ENCODE data around the gene ERCC6L2. TPM values are rescaled to one million over a fixed set of nuclear protein-coding genes. Genes with fewer than 3 reads are reported as not detected.
A peak's percentile ranks its signal among the peaks of the same experiment; 100 is the strongest.

Gene ERCC6L2
- total and polyA plus RNA-seq, 2 donors (not counting 3 experiments of a cell fraction or from before 2014, with no cell fraction given): 4.7 to 31.8 TPM

DNA sequence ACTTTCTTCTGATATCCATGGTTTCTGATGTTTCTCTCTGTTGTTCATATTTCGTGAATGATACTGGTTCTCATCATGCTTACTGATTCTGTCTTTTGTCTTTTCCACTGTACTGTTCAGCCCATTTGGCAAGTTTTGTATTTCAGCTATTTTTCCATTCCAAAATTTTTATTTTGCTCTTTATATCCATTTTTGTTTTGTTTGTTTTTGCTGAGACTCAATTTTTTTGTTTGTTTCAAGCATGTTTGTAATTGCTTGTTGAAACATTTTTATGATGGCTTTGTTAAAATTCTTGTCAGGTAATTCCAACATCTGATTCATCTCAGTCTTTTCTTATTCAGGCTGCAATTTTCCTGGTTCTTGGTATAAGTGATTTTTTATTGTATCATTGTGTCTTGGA is 64.0 kb downstream of the ERCC6L2 start:
- BruUV-seq (replicated peaks): no TSS peak
- DNase-seq (ENCODE audit: low read depth, low spot score) (no peak), FAIRE-seq (peak; percentile 55)
- no peak overlapping the region for H3K9ac ChIP-seq (replicated peaks; ENCODE audit: extremely low read depth, insufficient read depth, low read length)
- POLR2A ChIA-PET: no interaction called here
- TF ChIP-seq EZH2 (IDR thresholded peaks at IDR 0.05; ENCODE audit: borderline replicate concordance, low read depth, low read length, severe bottlenecking) (no peak), POLR2AphosphoS5 (IDR thresholded peaks at IDR 0.05; ENCODE audit: insufficient read depth, low read depth, low read length) (no peak), FOS (IDR thresholded peaks at IDR 0.05; ENCODE audit: borderline replicate concordance, insufficient read depth, low read length) (no peak), POLR2A (IDR thresholded peaks at IDR 0.05; ENCODE audit: low read depth, low read length) (no peak), JUN (IDR thresholded peaks at IDR 0.05; ENCODE audit: borderline replicate concordance, insufficient read depth, insufficient read length, low read depth) (no peak), GATA2 (IDR thresholded peaks at IDR 0.05; ENCODE audit: insufficient read depth, insufficient read length, low read depth, low read length) (no peak), MYC (IDR thresholded peaks at IDR 0.05; ENCODE audit: low read depth, low read length) (no peak)
- TF ChIP-seq, protein P1, sequence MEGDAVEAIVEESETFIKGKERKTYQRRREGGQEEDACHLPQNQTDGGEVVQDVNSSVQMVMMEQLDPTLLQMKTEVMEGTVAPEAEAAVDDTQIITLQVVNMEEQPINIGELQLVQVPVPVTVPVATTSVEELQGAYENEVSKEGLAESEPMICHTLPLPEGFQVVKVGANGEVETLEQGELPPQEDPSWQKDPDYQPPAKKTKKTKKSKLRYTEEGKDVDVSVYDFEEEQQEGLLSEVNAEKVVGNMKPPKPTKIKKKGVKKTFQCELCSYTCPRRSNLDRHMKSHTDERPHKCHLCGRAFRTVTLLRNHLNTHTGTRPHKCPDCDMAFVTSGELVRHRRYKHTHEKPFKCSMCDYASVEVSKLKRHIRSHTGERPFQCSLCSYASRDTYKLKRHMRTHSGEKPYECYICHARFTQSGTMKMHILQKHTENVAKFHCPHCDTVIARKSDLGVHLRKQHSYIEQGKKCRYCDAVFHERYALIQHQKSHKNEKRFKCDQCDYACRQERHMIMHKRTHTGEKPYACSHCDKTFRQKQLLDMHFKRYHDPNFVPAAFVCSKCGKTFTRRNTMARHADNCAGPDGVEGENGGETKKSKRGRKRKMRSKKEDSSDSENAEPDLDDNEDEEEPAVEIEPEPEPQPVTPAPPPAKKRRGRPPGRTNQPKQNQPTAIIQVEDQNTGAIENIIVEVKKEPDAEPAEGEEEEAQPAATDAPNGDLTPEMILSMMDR (IDR thresholded peaks at IDR 0.05; ENCODE audit: extremely low read depth in 1 of 2, insufficient read depth in 1 of 2, low read depth in 1 of 2, low read length in 2 of 2): no peak
- TF ChIP-seq, protein P2, sequence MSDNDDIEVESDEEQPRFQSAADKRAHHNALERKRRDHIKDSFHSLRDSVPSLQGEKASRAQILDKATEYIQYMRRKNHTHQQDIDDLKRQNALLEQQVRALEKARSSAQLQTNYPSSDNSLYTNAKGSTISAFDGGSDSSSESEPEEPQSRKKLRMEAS (IDR thresholded peaks at IDR 0.05; ENCODE audit: insufficient read depth, insufficient read length): no peak
- no peaks in the 10 kb centered on the region for H4K20me1 ChIP-seq (replicated peaks; ENCODE audit: control insufficient read depth, extremely low read depth, insufficient read depth, low read length)
- dilution Hi-C loops (cut with MboI; ENCODE audit: extremely low pct_ligation_motif_present, low sequenced_read_pairs): no loop called here
- no peaks in the 10 kb centered on the region for H3K9me1 ChIP-seq (replicated peaks; ENCODE audit: control insufficient read depth, extremely low read depth, insufficient read depth, low read length)
- no peaks in the 10 kb centered on the region for H3K9me3 ChIP-seq (replicated peaks; ENCODE audit: control insufficient read depth, insufficient read depth, low read length)
- H2AFZ ChIP-seq (ENCODE audit: low read depth, low read length): no peak overlapping the region
- no peaks in the 10 kb centered on the region for H3K79me2 ChIP-seq (ENCODE audit: control insufficient read depth, insufficient read depth, low read length)
- no peaks in the 10 kb centered on the region for H3K4me1 ChIP-seq (ENCODE audit: control insufficient read depth, extremely low read depth, insufficient read depth, low read length)
- no peaks in the 10 kb centered on the region for H3K27me3 ChIP-seq (ENCODE audit: control insufficient read depth in 2 of 2, insufficient read depth in 2 of 2, low read length in 2 of 2)
- CTCF ChIA-PET: interaction anchor here (1.1 kb wide), 1 partner anchor 10 kb away, joined by 3 read pairs; no protein-coding TSS in a partner anchor
- no peaks in the 10 kb centered on the region for H3K36me3 ChIP-seq (ENCODE audit: control insufficient read depth in 2 of 2, extremely low read depth in 1 of 2, insufficient read depth in 2 of 2, low read length in 2 of 2)
- no peak overlapping the region for H3K27ac ChIP-seq (ENCODE audit: insufficient read depth, low read depth, low read length)
- no peak overlapping the region for H3K4me3 ChIP-seq (replicated peaks in 1 of 3; ENCODE audit: insufficient read depth in 1 of 3, low read depth in 1 of 3, low read length in 3 of 3)
- intact Hi-C loops (cut with micrococcal nuclease): loop anchor here (5.0 kb wide), 1 partner anchor 57 kb away; no protein-coding TSS in a partner anchor
- no peak overlapping the region for H3K4me2 ChIP-seq (ENCODE audit: insufficient read depth, low read length)
